Endothelial cell of umbilical vein (primary cell): ENCODE results near the gene NFIA.

ENCODE experiments used
- CTCF ChIP-seq, 2 donors: IDR thresholded peaks; 1 replicate in 1 of 2; 2 replicates in 1 of 2; pipeline ENCODE4 v1.5.1; 2011; ENCODE audit warnings: low read length in 2 of 2, mild to moderate bottlenecking in 2 of 2, moderate library complexity in 2 of 2, control low read depth in 1 of 2, inconsistent platforms in 1 of 2, low read depth in 1 of 2; ENCODE audit not compliant: insufficient read depth in 1 of 2; ENCODE audit errors: extremely low read depth in 1 of 2
- EZH2 ChIP-seq: IDR thresholded peaks from 2 replicates; pipeline ENCODE4 v1.6.1; 2012; ENCODE audit warnings: borderline replicate concordance, low read depth, mild to moderate bottlenecking, moderate library complexity, low read length, inconsistent platforms; ENCODE audit not compliant: severe bottlenecking
- MAX ChIP-seq: IDR thresholded peaks from 2 replicates; pipeline ENCODE4 v1.6.1; 2011; ENCODE audit not compliant: insufficient read depth, insufficient read length
- POLR2A ChIP-seq: IDR thresholded peaks from 2 replicates; pipeline ENCODE4 v1.6.1; 2012; ENCODE audit warnings: low read depth, mild to moderate bottlenecking, control low read depth, low read length
- POLR2AphosphoS5 ChIP-seq: IDR thresholded peaks from 2 replicates; pipeline ENCODE4 v1.6.1; 2012; ENCODE audit warnings: low read depth, mild to moderate bottlenecking, control low read depth, low read length, moderate library complexity; ENCODE audit not compliant: insufficient read depth

GRCh38 chr1:61070054-61070453, 12.3 kb upstream of the NFIA start:
- TF ChIP-seq CTCF (IDR thresholded peaks at IDR 0.05; ENCODE audit: extremely low read depth in 1 of 2, insufficient read depth in 1 of 2, low read depth in 1 of 2, low read length in 2 of 2) (no peak), POLR2AphosphoS5 (no peak), EZH2 (no peak), POLR2A (no peak), MAX (no peak)
